Stimulated activated CD8-positive, alpha-beta memory T cell treated with anti-CD3 and anti-CD28 coated beads, Interleukin-4, amount 100 ng/mL, for 1 hour (primary cell): ENCODE data around the gene EDRF1.

ENCODE experiments used
- DNase-seq, 2 donors: peaks; one replicate each; pipeline ENCODE4 v3.0.0-alpha.2; 2020; ENCODE audit warnings: low read depth in 2 of 2, low spot score in 1 of 2

The EDRF1 gene

DNA sequence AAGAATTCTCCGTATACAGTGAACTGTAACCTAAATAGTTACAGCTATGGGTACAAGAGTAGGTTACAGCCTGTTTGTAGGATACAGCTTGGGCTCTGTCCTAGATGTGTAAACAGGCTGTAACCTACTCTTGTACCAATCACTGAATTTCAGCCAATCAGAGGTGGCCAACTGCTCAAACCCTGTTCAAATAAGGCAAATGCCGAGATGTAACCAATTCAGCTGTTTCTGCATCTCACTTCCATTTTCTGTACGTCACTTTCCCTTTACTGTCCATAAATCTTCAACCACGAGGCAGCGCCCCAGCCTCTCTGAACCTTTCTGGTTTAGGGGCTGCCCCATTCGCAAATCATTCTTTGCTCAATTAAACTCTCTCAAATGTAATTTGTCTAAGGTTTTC is 64.4 kb downstream of the EDRF1 start:
- DNase-seq, result no peak

- DNase-seq, result no peak
These were observed 66.3 kb downstream of the EDRF1 start for GRCh38 chr10:125785791-125786190.

- no peak for DNase-seq
These were observed 68.9 kb downstream of the EDRF1 start for GRCh38 chr10:125788156-125789034.

- DNase-seq, result no peak
These were observed 73.1 kb downstream of the EDRF1 start for GRCh38 chr10:125792342-125793300.

- no peak for DNase-seq
These were observed 75.6 kb downstream of the EDRF1 start for GRCh38 chr10:125795128-125795527.

- DNase-seq, result no peak
These were observed 76.2 kb downstream of the EDRF1 start for GRCh38 chr10:125795637-125796190.

DNA sequence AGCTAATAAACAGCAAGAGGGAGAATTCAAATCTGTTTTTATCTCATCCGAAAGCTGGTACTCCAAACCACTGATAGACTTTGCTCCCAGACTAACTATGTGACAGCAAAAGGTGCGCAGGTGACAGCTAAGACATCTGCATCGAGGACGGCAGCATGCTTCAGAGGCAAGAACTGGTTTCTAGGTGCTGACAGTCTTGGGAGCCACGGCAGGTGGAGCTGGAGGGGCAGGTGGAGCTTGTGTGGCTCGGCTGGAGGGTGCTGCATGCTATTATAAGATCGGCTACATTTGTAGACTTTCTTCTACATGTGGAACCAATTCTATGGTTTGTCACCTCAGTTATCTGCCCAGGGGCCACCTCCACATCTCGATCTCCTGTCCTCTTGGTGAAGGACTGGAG is 77.9 kb downstream of the EDRF1 start:
- no peak for DNase-seq

- no peak for DNase-seq
These were observed 78.6 kb downstream of the EDRF1 start for GRCh38 chr10:125797994-125798662.

DNA sequence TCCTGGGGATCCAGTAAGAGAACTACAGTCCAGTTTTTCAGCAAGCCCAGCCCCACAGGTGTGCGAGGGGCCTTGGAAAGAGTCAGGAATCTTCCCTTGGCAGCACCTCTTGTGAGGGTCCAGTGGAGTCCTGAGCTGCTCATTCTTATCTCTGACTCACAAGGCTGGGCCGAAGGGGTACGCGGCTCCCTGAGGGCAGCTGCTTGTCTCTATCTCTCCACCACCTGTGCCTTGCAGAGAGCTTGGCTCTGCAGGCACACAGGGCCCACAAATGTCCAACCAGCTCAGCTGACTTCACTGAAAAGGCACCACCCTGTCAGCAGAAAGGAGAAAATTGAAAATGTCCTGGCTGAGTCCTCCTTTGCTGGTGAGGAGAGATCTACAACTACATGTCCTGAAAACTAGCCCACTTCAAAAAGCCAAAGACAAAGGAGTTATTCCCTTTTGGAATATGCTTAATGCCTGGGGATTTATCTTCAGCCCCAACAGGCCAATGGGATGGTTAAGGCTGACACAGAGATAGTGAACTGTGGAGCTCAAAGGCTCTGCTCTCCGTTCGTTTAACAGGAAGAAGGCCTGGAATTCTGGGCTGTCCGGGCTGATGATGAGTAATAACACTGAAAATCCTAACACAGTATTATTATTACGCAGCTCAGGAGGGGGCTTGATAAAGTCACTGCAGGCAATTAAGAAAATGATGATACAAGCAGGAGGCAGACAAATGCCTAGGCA is 80.1 kb downstream of the EDRF1 start:
- DNase-seq, result no peak

DNA sequence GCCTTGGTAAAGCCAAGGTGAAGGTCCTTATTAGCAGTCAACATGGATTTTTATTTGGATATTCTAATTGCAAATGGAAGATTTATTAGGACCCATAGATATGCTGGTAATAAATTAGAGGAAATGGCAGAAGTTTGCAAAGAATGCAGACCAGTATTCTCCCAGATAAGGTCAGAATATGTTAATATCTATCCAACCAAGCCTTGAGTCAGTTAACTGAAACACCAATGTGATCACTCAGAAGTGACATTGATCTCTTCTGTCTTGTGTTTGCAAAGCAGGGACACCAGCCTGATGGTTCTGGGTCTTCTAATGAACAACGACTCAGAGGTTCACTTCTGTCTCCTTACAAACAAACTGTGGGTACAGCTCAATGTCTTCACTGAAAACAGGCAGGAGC is 82.1 kb downstream of the EDRF1 start:
- no peak for DNase-seq

DNA sequence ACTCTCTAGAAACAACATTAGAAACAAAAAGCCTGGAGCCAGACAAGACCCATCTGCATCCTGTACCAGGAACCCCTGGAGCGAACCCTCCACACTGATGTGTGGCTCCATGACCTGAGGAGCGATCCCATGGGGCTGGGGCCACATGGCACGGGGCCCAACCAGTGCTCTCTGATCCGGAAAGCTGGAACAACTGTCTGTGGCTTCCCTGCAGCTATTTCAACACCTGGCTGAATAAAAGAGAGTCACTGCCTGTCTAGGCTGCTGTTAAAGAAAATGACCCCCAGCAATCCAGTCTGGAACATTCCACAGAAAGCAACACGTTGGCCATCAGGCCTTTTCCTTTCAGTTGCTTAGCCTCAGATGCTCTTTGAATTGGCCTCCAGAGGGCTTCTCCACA is 82.6 kb downstream of the EDRF1 start:
- DNase-seq, result no peak

DNA sequence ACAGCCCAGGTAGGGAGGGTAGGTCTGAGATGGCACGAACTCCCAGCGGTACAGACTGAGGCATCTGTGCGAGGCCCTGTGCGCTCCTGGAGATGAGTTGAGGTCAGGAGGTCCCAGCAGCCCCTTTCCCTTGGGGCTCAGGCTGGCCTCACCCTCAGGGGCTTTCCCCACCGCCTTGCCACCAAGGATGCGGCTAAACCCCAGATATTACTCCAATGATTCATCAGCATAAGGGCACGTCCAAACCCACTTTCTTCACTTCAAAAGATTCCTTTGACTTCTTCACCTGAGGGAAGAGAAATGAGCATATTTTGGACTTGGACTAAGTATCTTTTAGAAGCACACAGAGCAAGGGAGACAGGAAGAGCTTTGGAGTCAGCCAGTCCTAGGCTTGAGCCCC is 83.2 kb downstream of the EDRF1 start:
- DNase-seq, result no peak

DNA sequence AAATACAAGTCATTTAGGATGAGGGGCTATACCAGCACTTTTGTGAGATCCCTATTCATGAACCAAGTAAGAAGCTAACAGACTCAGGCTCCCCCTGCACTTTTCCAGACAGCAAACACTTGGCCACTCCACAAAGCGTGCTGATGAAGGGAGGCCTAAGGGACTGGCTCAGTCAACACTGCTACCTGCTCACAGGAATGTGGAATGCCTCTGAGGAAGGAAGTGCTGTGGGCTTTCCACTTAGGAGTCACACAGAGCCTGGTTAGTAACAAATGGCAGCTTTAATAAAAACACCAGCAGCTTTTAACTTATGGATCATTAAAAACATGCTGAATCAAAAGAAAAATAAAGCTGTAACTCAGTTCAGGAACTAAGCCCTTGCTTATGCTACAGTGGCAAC is 88.5 kb downstream of the EDRF1 start:
- no peak for DNase-seq

DNA sequence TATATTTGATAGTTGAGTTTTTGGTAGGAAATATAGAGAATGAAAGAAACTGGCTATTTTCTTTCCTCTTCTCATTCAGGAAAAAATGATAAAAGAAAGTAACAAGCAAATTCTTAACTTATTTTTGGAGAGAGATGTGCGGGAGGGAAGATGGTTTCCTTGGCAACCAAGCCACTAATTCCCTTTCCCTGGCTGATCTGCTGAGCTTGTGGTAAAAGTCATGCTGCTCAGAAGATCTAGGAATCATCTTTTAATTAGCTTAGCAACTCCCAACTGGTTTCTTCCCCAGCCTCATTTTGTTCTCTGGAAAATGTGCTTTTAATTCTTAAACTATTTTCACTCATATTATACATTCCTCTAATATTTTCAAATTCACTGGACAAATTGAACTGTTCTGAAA is 91.7 kb downstream of the EDRF1 start:
- no peak for DNase-seq

GRCh38 chr10:125812128-125812750 is 92.7 kb downstream of the EDRF1 start:
- no peak for DNase-seq
